NCI-H748 (cell line): ENCODE data around the gene FN1.
A peak's percentile ranks its signal among the peaks of the same experiment; 100 is the strongest.

ENCODE experiments used
- DNase-seq: peaks from one replicate; lab custom pipeline; 2025; ENCODE audit not compliant: unreplicated experiment; lab: John Stamatoyannopoulos, UW

FN1 gene

GRCh38 chr2:215390550-215390913, 45.3 kb downstream of the FN1 start:
- DNase-seq: no peak

GRCh38 chr2:215388002-215388728, 47.7 kb downstream of the FN1 start:
- DNase-seq: no peak

- DNase-seq: no peak
These were observed 49.3 kb downstream of the FN1 start for GRCh38 chr2:215386566-215386965.

GRCh38 chr2:215384710-215385109, 51.2 kb downstream of the FN1 start:
- no peak for DNase-seq

- DNase-seq: no peak
These were observed 52.1 kb downstream of the FN1 start for GRCh38 chr2:215383652-215384279.

- DNase-seq: no peak
These were observed 53.4 kb downstream of the FN1 start for GRCh38 chr2:215382480-215382879.

- no peak for DNase-seq
These were observed 53.9 kb downstream of the FN1 start for GRCh38 chr2:215382011-215382410.

GRCh38 chr2:215380699-215381098, 55.2 kb downstream of the FN1 start:
- DNase-seq: no peak

GRCh38 chr2:215379948-215380347, 55.9 kb downstream of the FN1 start:
- DNase-seq: no peak

GRCh38 chr2:215379039-215379438, 56.8 kb downstream of the FN1 start:
- no peak for DNase-seq

- no peak for DNase-seq
These were observed 57.8 kb downstream of the FN1 start for GRCh38 chr2:215378045-215378444.

GRCh38 chr2:215377283-215377682, 58.6 kb downstream of the FN1 start:
- DNase-seq: no peak

- DNase-seq: no peak
These were observed 59.6 kb downstream of the FN1 start for GRCh38 chr2:215376103-215376780.

GRCh38 chr2:215375467-215375830, 60.4 kb downstream of the FN1 start:
- no peak for DNase-seq

- no peak for DNase-seq
These were observed 61.0 kb downstream of the FN1 start for GRCh38 chr2:215374642-215375466.

- DNase-seq: no peak
These were observed 61.9 kb downstream of the FN1 start for GRCh38 chr2:215374002-215374401.

GRCh38 chr2:215372968-215373649, 62.8 kb downstream of the FN1 start:
- no peak for DNase-seq

- DNase-seq: no peak
These were observed 63.7 kb downstream of the FN1 start for GRCh38 chr2:215371915-215372897.

- DNase-seq: peak; percentile 31
These were observed 65.5 kb downstream of the FN1 start for GRCh38 chr2:215370112-215370965.
